Naive thymus-derived CD8-positive, alpha-beta T cell (primary cell): ENCODE results near the gene KRTAP5-9. TPM values are rescaled to one million over a fixed set of nuclear protein-coding genes. Genes with fewer than 3 reads are reported as not detected.
A peak's percentile ranks its signal among the peaks of the same experiment; 100 is the strongest.

ENCODE experiments used
- ATAC-seq, 2 donors: fragments of 150-1000 bp; cut with Tn5 transposase in 1 of 2; sonication (Bioruptor Pico), chemical (Tn5 transposase) in 1 of 2; 1 replicate in 1 of 2; 2 replicates in 1 of 2; pipeline ENCODE4 v1.10.0; 2021; ENCODE audit warnings: mild to moderate bottlenecking in 2 of 2, moderate library complexity in 2 of 2
- POLR2A ChIA-PET: fragments of 350-600 bp; sonication (Branson Sonifier 250); formaldehyde crosslinking; loops from one replicate; lab custom pipeline; 2021; ENCODE audit warnings: antibody characterized with exemption; lab: Charles Lee
- DNase-seq, 10 donors: peaks; one replicate each; pipeline versions ENCODE4 v3.0.0 to v3.0.0-alpha.2; 2020 to 2022
- H3K27ac Mint-ChIP-seq, 10 donors: one replicate each; pipeline ENCODE4 v1.8.0; 2020 to 2022; ENCODE audit warnings: mild to moderate bottlenecking in 10 of 10, mixed read lengths in 10 of 10, moderate library complexity in 4 of 10, inconsistent platforms in 1 of 10
- H3K27me3 Mint-ChIP-seq, 5 donors: one replicate each; pipeline ENCODE4 v1.8.0; 2021 to 2022; ENCODE audit warnings: mixed read lengths in 5 of 5
- H3K36me3 Mint-ChIP-seq, 3 donors: one replicate each; pipeline ENCODE4 v1.8.0; 2020 to 2022; ENCODE audit warnings: mixed read lengths in 3 of 3, mild to moderate bottlenecking in 2 of 3, inconsistent platforms in 1 of 3
- H3K4me1 Mint-ChIP-seq, 4 donors: one replicate each; pipeline ENCODE4 v1.8.0; 2021 to 2022; ENCODE audit warnings: mixed read lengths in 4 of 4
- H3K4me3 Mint-ChIP-seq, 10 donors: one replicate each; pipeline ENCODE4 v1.8.0; 2020 to 2022; ENCODE audit warnings: mild to moderate bottlenecking in 10 of 10, mixed read lengths in 10 of 10, moderate library complexity in 6 of 10, inconsistent platforms in 1 of 10
- H3K9me3 Mint-ChIP-seq, 9 donors: one replicate each; pipeline ENCODE4 v1.8.0; 2020 to 2022; ENCODE audit warnings: mixed read lengths in 9 of 9, mild to moderate bottlenecking in 3 of 9, inconsistent platforms in 1 of 9, moderate library complexity in 1 of 9
- polyA plus RNA-seq, 3 donors: library from polyadenylated mRNA; unstranded; fragments of 300-500 nt; fragmentation: Illumina TruSeq; gene quantifications; one replicate each; pipeline ENCODE4 v1.2.3, GENCODE V29; 2021
- total RNA-seq, 8 experiments: library from RNA in 2 of 8; stranded (reverse) in 2 of 8; gene quantifications; one replicate each; pipeline ENCODE4 v1.2.3 and lab custom pipeline; 2021 to 2026

KRTAP5-9 gene
- total and polyA plus RNA-seq, 5 experiments from 2014 or later = 0.31 TPM; not detected in 4

GRCh38 chr11:71548716-71549151, 514 bp downstream of the KRTAP5-9 start:
- ATAC-seq = no peak

GRCh38 chr11:71551711-71552110, 3.5 kb downstream of the KRTAP5-9 start:
- no peak overlapping the region for H3K27ac Mint-ChIP-seq
- ATAC-seq = no peak
- no peaks in the 10 kb centered on the region for H3K4me1 Mint-ChIP-seq
- no peak for DNase-seq
- H3K27me3 Mint-ChIP-seq = peaks cover 9 to 34% (median 21%) of the 10 kb centered on the region in 5 donors
- peaks cover 0 to under 1% (median 0%) of the 10 kb centered on the region in 9 donors for H3K9me3 Mint-ChIP-seq
- H3K36me3 Mint-ChIP-seq = no peaks in the 10 kb centered on the region
- POLR2A ChIA-PET = no interaction called here
- no peak overlapping the region for H3K4me3 Mint-ChIP-seq

More at GRCh38 chr11:71548716-71549151, 514 bp downstream of the KRTAP5-9 start:
- H3K27me3 Mint-ChIP-seq = peaks cover 4 to 39% (median 28%) of the 10 kb centered on the region in 5 donors
- DNase-seq = no peak
- peak overlapping the region in 1 of 10 donors; percentile 46 for H3K4me3 Mint-ChIP-seq
- H3K27ac Mint-ChIP-seq = peak overlapping the region in 1 of 10 donors; percentile 83
- peaks cover 7 to 16% (median 8%) of the 10 kb centered on the region in 4 donors for H3K4me1 Mint-ChIP-seq
- POLR2A ChIA-PET = no interaction called here
- H3K36me3 Mint-ChIP-seq = no peaks in the 10 kb centered on the region
- H3K9me3 Mint-ChIP-seq = peaks cover 0 to 9% (median 0%) of the 10 kb centered on the region in 9 donors

GRCh38 chr11:71554996-71555395, 6.8 kb downstream of the KRTAP5-9 start:
- Mint-ChIP-seq H3K36me3 (no peaks in the 10 kb centered on the region), H3K9me3 (no peaks in the 10 kb centered on the region), H3K4me3 (no peak overlapping the region), H3K27me3 (peaks cover 9 to 20% (median 11%) of the 10 kb centered on the region in 5 donors), H3K27ac (no peak overlapping the region), H3K4me1 (no peaks in the 10 kb centered on the region)
- POLR2A ChIA-PET = no interaction called here
- ATAC-seq (no peak), DNase-seq (no peak)

GRCh38 chr11:71555508-71555907, 7.3 kb downstream of the KRTAP5-9 start:
- POLR2A ChIA-PET = no interaction called here
- peaks cover 0 to 2% (median 0%) of the 10 kb centered on the region in 9 donors for H3K9me3 Mint-ChIP-seq
- ATAC-seq = no peak

GRCh38 chr11:71556018-71556417, 7.8 kb downstream of the KRTAP5-9 start:
- H3K27me3 Mint-ChIP-seq = peaks cover 9 to 23% (median 13%) of the 10 kb centered on the region in 5 donors
- no peak overlapping the region for H3K4me3 Mint-ChIP-seq
- POLR2A ChIA-PET = no interaction called here
- H3K4me1 Mint-ChIP-seq = no peaks in the 10 kb centered on the region
- H3K27ac Mint-ChIP-seq = no peak overlapping the region
- H3K9me3 Mint-ChIP-seq = peaks cover 0 to 7% (median 0%) of the 10 kb centered on the region in 9 donors
- ATAC-seq = no peak
- DNase-seq = no peak
- peaks cover 0 to 3% (median 0%) of the 10 kb centered on the region in 3 donors for H3K36me3 Mint-ChIP-seq

More at GRCh38 chr11:71555508-71555907, 7.3 kb downstream of the KRTAP5-9 start:
- no peaks in the 10 kb centered on the region for H3K4me1 Mint-ChIP-seq
- no peak for DNase-seq
- no peaks in the 10 kb centered on the region for H3K36me3 Mint-ChIP-seq
- H3K27ac Mint-ChIP-seq = no peak overlapping the region
- peaks cover 9 to 21% (median 11%) of the 10 kb centered on the region in 5 donors for H3K27me3 Mint-ChIP-seq
- H3K4me3 Mint-ChIP-seq = no peak overlapping the region

GRCh38 chr11:71557257-71557656, 9.0 kb downstream of the KRTAP5-9 start:
- ATAC-seq (no peak), DNase-seq (no peak)
- Mint-ChIP-seq H3K9me3 (peaks cover 0 to 11% (median 0%) of the 10 kb centered on the region in 9 donors), H3K4me1 (no peaks in the 10 kb centered on the region), H3K4me3 (no peak overlapping the region), H3K36me3 (peaks cover 0 to 9% (median 0%) of the 10 kb centered on the region in 3 donors), H3K27ac (no peak overlapping the region), H3K27me3 (peaks cover 9 to 30% (median 20%) of the 10 kb centered on the region in 5 donors)
- POLR2A ChIA-PET = no interaction called here

GRCh38 chr11:71558996-71559395, 10.8 kb downstream of the KRTAP5-9 start:
- POLR2A ChIA-PET = no interaction called here
- H3K27ac Mint-ChIP-seq = no peak overlapping the region
- no peak for ATAC-seq
- DNase-seq = no peak
- peaks cover 0 to 9% (median 0%) of the 10 kb centered on the region in 3 donors for H3K36me3 Mint-ChIP-seq
- peaks cover 0 to 11% (median 0%) of the 10 kb centered on the region in 9 donors for H3K9me3 Mint-ChIP-seq
- peaks cover 21 to 45% (median 28%) of the 10 kb centered on the region in 5 donors for H3K27me3 Mint-ChIP-seq
- peaks cover 0 to 4% (median 2%) of the 10 kb centered on the region in 4 donors for H3K4me1 Mint-ChIP-seq
- H3K4me3 Mint-ChIP-seq = no peak overlapping the region

- POLR2A ChIA-PET = no interaction called here
- Mint-ChIP-seq H3K27me3 (peaks cover 36 to 64% (median 40%) of the 10 kb centered on the region in 5 donors), H3K4me1 (peaks cover 0 to 4% (median 2%) of the 10 kb centered on the region in 4 donors), H3K9me3 (peaks cover 0 to 11% (median 0%) of the 10 kb centered on the region in 9 donors), H3K4me3 (no peak overlapping the region), H3K27ac (no peak overlapping the region), H3K36me3 (peaks cover 0 to 9% (median 0%) of the 10 kb centered on the region in 3 donors)
- no peak for DNase-seq
- ATAC-seq = no peak
These were observed 13.9 kb downstream of the KRTAP5-9 start for GRCh38 chr11:71562120-71562519.

- Mint-ChIP-seq H3K4me3 (no peak overlapping the region), H3K27ac (no peak overlapping the region), H3K27me3 (peaks cover 38 to 70% (median 39%) of the 10 kb centered on the region in 5 donors), H3K4me1 (peaks cover 0 to 4% (median 2%) of the 10 kb centered on the region in 4 donors), H3K9me3 (peaks cover 0 to 11% (median 0%) of the 10 kb centered on the region in 9 donors), H3K36me3 (peaks cover 0 to 9% (median 0%) of the 10 kb centered on the region in 3 donors)
- DNase-seq = peak in 1 of 10 donors; percentile 12
- POLR2A ChIA-PET = no interaction called here
- no peak for ATAC-seq
These were observed 15.2 kb downstream of the KRTAP5-9 start for GRCh38 chr11:71563406-71563805.

GRCh38 chr11:71564430-71564829, 16.2 kb downstream of the KRTAP5-9 start:
- peaks cover 0 to 11% (median 0%) of the 10 kb centered on the region in 9 donors for H3K9me3 Mint-ChIP-seq
- H3K36me3 Mint-ChIP-seq = peaks cover 0 to 9% (median 0%) of the 10 kb centered on the region in 3 donors
- peaks cover 0 to 4% (median 2%) of the 10 kb centered on the region in 4 donors for H3K4me1 Mint-ChIP-seq
- H3K27me3 Mint-ChIP-seq = peaks cover 37 to 63% (median 39%) of the 10 kb centered on the region in 5 donors
- H3K27ac Mint-ChIP-seq = no peak overlapping the region
- POLR2A ChIA-PET = no interaction called here
- no peak overlapping the region for H3K4me3 Mint-ChIP-seq
- ATAC-seq (no peak), DNase-seq (no peak)

- H3K4me3 Mint-ChIP-seq = peak within 1 kb of the TSS in 1 of 10 donors; percentile 31
- DNase-seq (no peak), ATAC-seq (no peak)
- H3K36me3 Mint-ChIP-seq = peaks cover 0 to 9% (median 0%) of the 10 kb centered on the region in 3 donors
- H3K27ac Mint-ChIP-seq = peak within 1 kb of the TSS in 1 of 10 donors; percentile 2
- H3K27me3 Mint-ChIP-seq = peaks cover 37 to 62% (median 39%) of the 10 kb centered on the region in 5 donors
- peaks cover 0 to 4% (median 2%) of the 10 kb centered on the region in 4 donors for H3K4me1 Mint-ChIP-seq
- peaks cover 0 to 11% (median 0%) of the 10 kb centered on the region in 9 donors for H3K9me3 Mint-ChIP-seq
- POLR2A ChIA-PET = no interaction called here
These were observed 17.0 kb downstream of the KRTAP5-9 start, which contains the start of gene KRTAP5-10 for GRCh38 chr11:71565263-71565662. Gene KRTAP5-10 (plus strand): TSS chr11:71565563. CDS start chr11:71565588, 25 bp downstream.

- H3K27ac Mint-ChIP-seq = no peak overlapping the region
These were observed 17.9 kb downstream of the KRTAP5-9 start for GRCh38 chr11:71566081-71566620.

More at GRCh38 chr11:71566081-71566620, 17.9 kb downstream of the KRTAP5-9 start:
- POLR2A ChIA-PET = no interaction called here
- peak overlapping the region in 1 of 10 donors; percentile 31 for H3K4me3 Mint-ChIP-seq
- no peak for ATAC-seq
- peaks cover 0 to 5% (median 0%) of the 10 kb centered on the region in 3 donors for H3K36me3 Mint-ChIP-seq
- no peak for DNase-seq
- peaks cover 0 to 3% (median 0%) of the 10 kb centered on the region in 9 donors for H3K9me3 Mint-ChIP-seq
- H3K4me1 Mint-ChIP-seq = peaks cover 0 to 4% (median 2%) of the 10 kb centered on the region in 4 donors
- H3K27me3 Mint-ChIP-seq = peaks cover 37 to 67% (median 41%) of the 10 kb centered on the region in 5 donors
